C4-2B (cell line): Measurements from ENCODE around the gene TMCO6.
"Not testable (repeated sequence)": the region's sequence is repeated elsewhere in the genome, so short reads cannot be mapped to it uniquely, and the experiment has no call there.

ENCODE experiments used
- H3K27ac ChIP-seq: fragments of 450-650 bp; 2 replicates; pipeline ENCODE4 v1.5.1; 2017
- CTCF ChIP-seq: fragments of 450-650 bp; conservative IDR thresholded peaks from 2 replicates; pipeline ENCODE4 v1.5.1; 2017; ENCODE audit warnings: mild to moderate bottlenecking
- ZFX ChIP-seq: fragments of 450-650 bp; IDR thresholded peaks from 2 replicates; pipeline ENCODE4 v1.6.1; 2017

Gene TMCO6

GRCh38 chr5:140598836-140599235 is 40.4 kb upstream of the TMCO6 start:
- no peak for TF ChIP-seq CTCF
- TF ChIP-seq ZFX = no peak
- no peak overlapping the region for H3K27ac ChIP-seq

DNA sequence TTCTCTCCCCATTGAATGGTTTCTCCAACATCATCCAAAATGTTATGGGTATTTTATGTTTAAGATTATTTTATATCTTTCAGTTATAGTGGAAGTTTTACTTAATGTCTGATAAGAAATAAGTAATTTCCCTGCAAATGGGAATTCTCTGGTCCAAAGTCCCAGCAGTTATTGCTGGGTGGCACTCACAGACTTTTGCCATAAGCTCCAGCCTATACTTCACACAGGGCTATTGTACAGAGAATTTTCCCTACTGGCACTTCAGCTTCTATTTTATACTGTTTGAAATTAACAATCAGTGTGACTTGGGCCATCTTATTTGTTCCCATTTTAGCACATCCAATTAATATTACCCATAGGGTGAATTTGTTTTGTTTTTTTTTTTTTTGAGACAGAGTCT is 39.2 kb upstream of the TMCO6 start:
- H3K27ac ChIP-seq = no peak overlapping the region
- TF ChIP-seq ZFX = no peak
- no peak for TF ChIP-seq CTCF

DNA sequence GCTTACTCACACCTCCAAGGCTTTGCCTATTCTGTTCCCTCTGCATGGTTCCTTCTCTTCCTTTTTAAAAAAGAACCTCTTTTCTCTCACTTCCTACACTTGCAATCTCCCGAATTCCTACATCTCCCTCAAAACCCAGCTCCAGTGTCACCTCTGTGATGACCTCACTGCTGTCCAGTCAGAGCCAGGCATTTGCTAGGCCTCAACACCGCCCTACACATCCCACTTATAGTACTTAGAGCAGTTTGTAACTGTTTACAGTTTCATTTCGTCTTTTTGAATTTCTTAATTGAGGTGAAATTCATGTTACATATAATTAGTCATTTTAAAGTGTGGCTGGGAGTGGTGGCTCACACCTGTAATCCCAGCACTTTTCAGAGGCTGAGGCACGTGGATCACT is 37.1 kb upstream of the TMCO6 start:
- H3K27ac ChIP-seq = no peak overlapping the region
- no peak for TF ChIP-seq CTCF

DNA sequence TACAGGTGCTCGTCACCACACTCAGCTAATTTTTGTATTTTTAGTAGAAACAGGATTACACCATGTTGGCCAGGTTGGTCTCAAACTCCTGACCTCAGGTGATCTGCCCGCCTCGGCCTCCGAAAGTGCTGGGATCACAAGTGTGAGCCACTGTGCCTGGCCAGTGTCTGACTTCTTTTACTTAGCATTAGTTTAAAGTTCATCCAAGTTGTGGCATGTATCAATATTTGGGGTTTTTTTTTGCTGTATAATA is 35.9 kb upstream of the TMCO6 start:
- not testable (repeated sequence) for H3K27ac ChIP-seq

- TF ChIP-seq ZFX (no peak), CTCF (no peak)
- no peak overlapping the region for H3K27ac ChIP-seq
Measured at GRCh38 chr5:140603734-140604133, 35.5 kb upstream of the TMCO6 start.

DNA sequence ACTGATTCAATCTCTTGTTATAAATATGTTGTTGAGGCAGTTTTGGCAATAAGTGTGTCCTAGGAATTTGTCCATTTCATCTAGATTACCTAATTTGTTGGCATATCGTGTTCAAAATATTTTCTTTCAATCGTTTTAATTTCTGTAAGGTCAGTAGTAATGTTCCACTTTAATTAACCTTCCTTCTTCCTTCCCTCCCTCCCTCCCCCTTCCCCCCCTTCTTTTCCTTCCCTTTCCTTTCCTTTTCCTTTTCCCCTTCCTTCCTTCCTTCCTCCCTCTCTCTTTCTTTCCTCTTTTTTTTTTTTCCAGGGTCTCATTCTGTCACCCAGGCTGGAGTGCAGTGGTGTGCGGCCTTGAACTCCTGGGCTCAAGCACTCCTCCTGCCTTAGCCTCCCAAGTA is 33.4 kb upstream of the TMCO6 start:
- TF ChIP-seq ZFX (no peak), CTCF (no peak)

GRCh38 chr5:140607031-140607430 is 32.2 kb upstream of the TMCO6 start:
- TF ChIP-seq ZFX (no peak), CTCF (no peak)
- no peak overlapping the region for H3K27ac ChIP-seq

More for the DNA sequence above, 33.4 kb upstream of the TMCO6 start:
- H3K27ac ChIP-seq = no peak overlapping the region

DNA sequence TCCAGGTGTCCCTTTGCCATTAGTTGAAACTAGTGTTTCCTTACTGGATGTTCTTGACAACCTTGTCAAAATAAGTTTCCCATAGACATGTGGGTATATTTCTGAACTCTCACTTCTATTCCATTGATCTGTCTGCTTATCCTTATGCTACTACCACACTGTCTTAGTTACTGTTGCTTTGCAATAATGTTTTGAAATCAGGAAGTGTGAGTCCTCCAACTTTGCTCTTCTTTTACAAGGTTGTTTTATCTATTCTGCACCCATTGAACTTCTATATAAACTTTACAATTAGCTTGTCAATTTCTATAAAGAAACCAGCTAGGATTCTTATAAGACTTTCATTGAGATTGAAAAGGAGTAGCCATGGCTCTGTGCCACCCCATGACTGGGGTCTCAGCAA is 30.5 kb upstream of the TMCO6 start:
- TF ChIP-seq CTCF (no peak), ZFX (no peak)
- H3K27ac ChIP-seq = no peak overlapping the region
